Stimulated activated naive B cell treated with anti-CD40 and anti-IgM and Interleukin-4, amounts not matched to agents 10 μg/mL and 1 μg/mL and 100 μg/mL, for 72 hours (primary cell): Measurements from ENCODE around the gene SPTBN5.

Experiments
- ATAC-seq, 2 donors: fragments of 150-1000 bp; cut with Tn5 transposase; replicated peaks; 2 replicates each; pipeline ENCODE4 v1.10.0; 2021; ENCODE audit warnings: moderate library complexity in 1 of 2
- DNase-seq: peaks from one replicate; pipeline ENCODE4 v3.0.0; 2021
- H3K27ac Mint-ChIP-seq: one replicate; pipeline ENCODE4 v1.8.0; 2022; ENCODE audit warnings: mild to moderate bottlenecking, mixed read lengths
- H3K27me3 Mint-ChIP-seq, 2 donors: one replicate each; pipeline ENCODE4 v1.8.0; 2022; ENCODE audit warnings: mixed read lengths in 2 of 2
- H3K36me3 Mint-ChIP-seq, 2 donors: one replicate each; pipeline ENCODE4 v1.8.0; 2022; ENCODE audit warnings: mixed read lengths in 2 of 2, mild to moderate bottlenecking in 1 of 2
- H3K4me1 Mint-ChIP-seq, 2 donors: one replicate each; pipeline ENCODE4 v1.8.0; 2022; ENCODE audit warnings: mixed read lengths in 2 of 2, mild to moderate bottlenecking in 1 of 2
- H3K4me3 Mint-ChIP-seq, 2 donors: one replicate each; pipeline ENCODE4 v1.8.0; 2022; ENCODE audit warnings: mild to moderate bottlenecking in 2 of 2, mixed read lengths in 2 of 2, moderate library complexity in 1 of 2
- H3K9me3 Mint-ChIP-seq, 2 donors: one replicate each; pipeline ENCODE4 v1.8.0; 2022; ENCODE audit warnings: mixed read lengths in 2 of 2, mild to moderate bottlenecking in 1 of 2

SPTBN5 gene

DNA sequence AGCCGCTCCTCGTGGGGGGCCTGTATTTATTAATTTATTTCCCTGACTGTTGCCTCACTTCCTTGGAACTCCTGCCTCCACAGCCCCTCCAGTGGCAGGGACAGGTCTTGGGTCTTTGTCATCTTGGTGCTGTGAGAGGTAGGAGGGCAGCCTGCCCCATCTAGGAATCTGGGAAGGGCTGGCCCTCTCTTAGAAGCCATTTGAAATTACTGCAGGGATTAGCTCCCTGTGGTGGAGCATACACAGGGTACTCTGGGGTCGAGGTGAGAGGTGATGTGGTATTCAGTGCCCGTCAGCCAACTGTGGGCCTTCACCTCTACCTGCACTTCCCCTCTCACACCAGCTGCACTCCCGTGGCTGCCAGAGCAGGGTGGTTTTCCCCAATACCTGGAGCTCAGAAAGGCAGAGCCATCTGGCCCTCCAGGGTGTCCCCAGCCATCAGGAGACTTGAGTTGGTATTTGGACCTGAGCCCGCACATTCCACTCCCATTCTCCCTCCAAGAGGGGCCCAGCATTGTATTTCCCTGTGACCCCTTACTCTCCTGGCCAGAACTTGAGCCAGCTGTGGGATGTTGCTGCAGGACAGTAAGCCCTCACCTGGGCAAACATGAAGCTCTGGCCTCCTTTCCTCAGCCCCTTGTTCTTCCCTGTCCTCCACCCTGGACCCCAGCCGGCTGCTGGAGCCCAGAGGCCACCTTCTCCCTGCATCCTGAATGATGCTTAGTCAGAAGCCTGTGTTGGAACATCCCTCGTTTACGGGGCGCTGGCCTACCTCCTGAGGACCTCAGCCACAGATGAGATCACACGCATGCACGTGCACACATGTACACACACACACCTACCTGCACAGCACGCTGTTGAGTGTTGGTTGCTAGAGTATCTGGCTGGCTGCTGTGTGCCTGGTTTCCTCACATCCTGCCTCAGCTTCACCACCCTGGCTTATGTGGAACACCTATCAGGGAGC lies 68.0 kb downstream of the SPTBN5 start:
- ATAC-seq = no peak
- H3K36me3 Mint-ChIP-seq = peaks cover 26 to 39% of the 10 kb centered on the region in 2 donors
- DNase-seq = no peak
- no peaks in the 10 kb centered on the region for H3K9me3 Mint-ChIP-seq
- H3K27ac Mint-ChIP-seq = peak overlapping the region; percentile 68
- H3K27me3 Mint-ChIP-seq = no peaks in the 10 kb centered on the region
- H3K4me1 Mint-ChIP-seq = peaks cover 17 to 25% of the 10 kb centered on the region in 2 donors
- peak overlapping the region; percentile 51 to 59 for H3K4me3 Mint-ChIP-seq

- H3K36me3 Mint-ChIP-seq = peaks cover 29 to 41% of the 10 kb centered on the region in 2 donors
- no peak overlapping the region for H3K27ac Mint-ChIP-seq
- ATAC-seq (no peak), DNase-seq (no peak)
- peaks cover 16 to 18% of the 10 kb centered on the region in 2 donors for H3K4me1 Mint-ChIP-seq
- H3K27me3 Mint-ChIP-seq = no peaks in the 10 kb centered on the region
- H3K9me3 Mint-ChIP-seq = no peaks in the 10 kb centered on the region
- no peak overlapping the region for H3K4me3 Mint-ChIP-seq
Measured at GRCh38 chr15:41825145-41825544, 68.7 kb downstream of the SPTBN5 start.

GRCh38 chr15:41824062-41824745 lies 69.6 kb downstream of the SPTBN5 start:
- ATAC-seq (no peak), DNase-seq (no peak)
- H3K27me3 Mint-ChIP-seq = no peaks in the 10 kb centered on the region
- no peaks in the 10 kb centered on the region for H3K9me3 Mint-ChIP-seq
- no peak overlapping the region for H3K27ac Mint-ChIP-seq
- peaks cover 14 to 18% of the 10 kb centered on the region in 2 donors for H3K4me1 Mint-ChIP-seq
- no peak overlapping the region for H3K4me3 Mint-ChIP-seq
- peaks cover 36 to 49% of the 10 kb centered on the region in 2 donors for H3K36me3 Mint-ChIP-seq

GRCh38 chr15:41823502-41823901 lies 70.4 kb downstream of the SPTBN5 start:
- DNase-seq = no peak
- H3K36me3 Mint-ChIP-seq = peaks cover 43 to 56% of the 10 kb centered on the region in 2 donors
- no peak overlapping the region for H3K4me3 Mint-ChIP-seq
- H3K9me3 Mint-ChIP-seq = no peaks in the 10 kb centered on the region
- H3K27me3 Mint-ChIP-seq = no peaks in the 10 kb centered on the region
- H3K4me1 Mint-ChIP-seq = peaks cover 8 to 11% of the 10 kb centered on the region in 2 donors
- no peak overlapping the region for H3K27ac Mint-ChIP-seq
- no peak for ATAC-seq

DNA sequence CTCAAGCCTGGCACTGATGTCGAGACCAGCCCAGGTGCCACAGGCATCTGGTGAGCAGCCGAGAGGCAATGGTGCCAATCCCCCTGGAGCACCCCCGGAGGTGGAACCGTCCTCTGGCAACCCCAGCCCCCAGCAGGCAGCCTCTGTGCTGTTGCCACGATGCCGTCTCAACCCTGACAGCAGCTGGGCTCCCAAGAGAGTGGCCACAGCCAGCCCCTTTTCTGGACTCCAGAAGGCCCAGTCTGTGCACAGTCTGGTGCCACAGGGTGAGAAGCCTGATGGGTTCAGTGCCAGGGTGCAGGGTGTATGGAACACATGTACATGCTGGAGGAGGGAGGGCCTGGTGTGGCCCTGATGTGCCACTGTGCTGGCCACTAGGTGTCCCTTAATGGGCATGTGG lies 70.9 kb downstream of the SPTBN5 start:
- Mint-ChIP-seq H3K4me1 (peaks cover 7 to 8% of the 10 kb centered on the region in 2 donors), H3K27ac (no peak overlapping the region), H3K36me3 (peaks cover 45 to 61% of the 10 kb centered on the region in 2 donors), H3K9me3 (no peaks in the 10 kb centered on the region), H3K27me3 (no peaks in the 10 kb centered on the region), H3K4me3 (no peak overlapping the region)
- DNase-seq (no peak), ATAC-seq (no peak)

DNA sequence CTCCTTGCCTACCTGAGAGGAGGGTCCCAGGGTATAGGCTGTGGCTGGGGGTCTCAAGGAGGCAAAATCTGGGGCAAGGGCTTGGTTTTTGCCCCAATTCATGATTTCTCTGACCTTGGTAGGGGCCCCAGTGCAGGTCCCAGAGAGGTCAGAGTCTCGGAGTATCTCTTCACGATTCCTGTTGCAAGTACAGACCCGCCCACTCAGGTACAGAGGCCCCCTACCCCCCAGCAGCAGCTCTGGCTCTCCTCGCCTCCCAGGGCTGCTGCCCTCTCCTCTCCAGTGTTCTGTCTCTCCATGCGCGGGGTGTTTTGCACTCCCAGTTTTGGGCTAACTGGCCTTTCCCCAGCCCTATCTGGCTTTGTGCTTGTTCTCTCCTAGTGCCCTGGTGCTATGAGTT lies 71.4 kb downstream of the SPTBN5 start:
- Mint-ChIP-seq H3K36me3 (peaks cover 49 to 66% of the 10 kb centered on the region in 2 donors), H3K4me3 (no peak overlapping the region), H3K27ac (no peak overlapping the region), H3K4me1 (peaks cover 4 to 5% of the 10 kb centered on the region in 2 donors), H3K27me3 (no peaks in the 10 kb centered on the region), H3K9me3 (no peaks in the 10 kb centered on the region)
- DNase-seq (no peak), ATAC-seq (no peak)

- no peak for ATAC-seq
- no peaks in the 10 kb centered on the region for H3K27me3 Mint-ChIP-seq
- H3K36me3 Mint-ChIP-seq = peaks cover 56 to 73% of the 10 kb centered on the region in 2 donors
- peak overlapping the region; percentile 10 for H3K27ac Mint-ChIP-seq
- no peak for DNase-seq
- H3K4me1 Mint-ChIP-seq = peaks cover 0 to 5% of the 10 kb centered on the region in 2 donors
- no peak overlapping the region for H3K4me3 Mint-ChIP-seq
- no peaks in the 10 kb centered on the region for H3K9me3 Mint-ChIP-seq
Measured at GRCh38 chr15:41821831-41822230, 72.0 kb downstream of the SPTBN5 start.

- Mint-ChIP-seq H3K9me3 (no peaks in the 10 kb centered on the region), H3K27me3 (no peaks in the 10 kb centered on the region), H3K4me3 (no peak overlapping the region), H3K36me3 (peaks cover 63 to 74% of the 10 kb centered on the region in 2 donors), H3K27ac (no peak overlapping the region), H3K4me1 (no peaks in the 10 kb centered on the region)
- DNase-seq (no peak), ATAC-seq (no peak)
Measured at GRCh38 chr15:41820791-41821423, 72.9 kb downstream of the SPTBN5 start.

DNA sequence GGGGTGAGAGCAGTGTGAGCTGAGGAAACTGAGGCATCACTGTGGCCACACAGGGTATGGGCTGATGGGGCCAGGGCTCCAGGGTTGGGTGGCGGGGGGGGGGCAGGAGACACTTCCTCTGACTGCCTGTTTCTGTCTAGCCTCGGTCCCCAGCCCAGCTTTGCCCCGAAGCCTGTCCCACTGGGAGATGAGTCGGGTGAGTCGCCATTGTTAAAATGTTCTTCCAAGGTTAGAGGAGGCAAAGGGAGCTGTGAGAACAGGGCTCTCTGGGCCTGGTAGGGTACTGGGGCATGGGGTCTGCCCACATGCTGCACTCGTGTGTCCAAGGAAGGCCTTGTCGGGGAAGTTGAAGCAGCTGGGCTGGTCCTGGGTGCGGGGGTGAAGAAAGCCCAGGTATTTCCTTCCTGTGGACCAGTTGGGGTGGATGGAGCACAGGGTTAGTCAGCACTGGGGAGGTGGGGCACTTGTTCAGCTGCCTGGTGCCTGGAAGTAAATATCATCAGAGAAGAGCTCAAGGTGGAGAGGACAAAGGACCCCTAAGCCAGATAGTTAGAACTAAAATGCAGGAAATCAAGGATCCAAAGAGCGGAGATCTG lies 74.3 kb downstream of the SPTBN5 start:
- Mint-ChIP-seq H3K36me3 (peaks cover 66 to 83% of the 10 kb centered on the region in 2 donors), H3K4me1 (no peaks in the 10 kb centered on the region), H3K4me3 (no peak overlapping the region), H3K9me3 (no peaks in the 10 kb centered on the region), H3K27ac (no peak overlapping the region), H3K27me3 (no peaks in the 10 kb centered on the region)
- no peak for ATAC-seq
- no peak for DNase-seq

DNA sequence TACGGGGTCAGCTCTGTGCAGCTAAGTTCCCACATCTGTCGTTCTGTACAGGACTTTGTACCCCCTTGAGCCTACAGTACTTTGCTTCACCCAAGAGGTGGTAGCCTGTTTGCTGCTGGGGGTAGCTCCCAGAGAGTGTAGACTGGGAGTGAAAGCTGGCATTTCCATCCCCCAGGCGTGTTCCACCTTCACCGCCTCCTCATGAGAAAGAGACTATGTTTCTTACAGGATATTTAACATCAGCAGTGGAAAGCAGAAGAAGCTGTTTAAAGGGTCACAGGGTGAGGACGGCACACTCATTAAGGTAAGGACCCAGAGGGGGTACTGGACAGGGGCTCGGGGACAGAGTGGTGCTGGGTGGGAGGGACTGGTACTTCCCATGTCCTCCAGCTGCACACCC lies 76.1 kb downstream of the SPTBN5 start:
- DNase-seq (no peak), ATAC-seq (no peak)
- Mint-ChIP-seq H3K27ac (no peak overlapping the region), H3K9me3 (no peaks in the 10 kb centered on the region), H3K4me1 (no peaks in the 10 kb centered on the region), H3K27me3 (no peaks in the 10 kb centered on the region), H3K4me3 (no peak overlapping the region), H3K36me3 (peaks cover 63 to 86% of the 10 kb centered on the region in 2 donors)

GRCh38 chr15:41817327-41817726 lies 76.5 kb downstream of the SPTBN5 start:
- H3K9me3 Mint-ChIP-seq = no peaks in the 10 kb centered on the region
- peaks cover 60 to 83% of the 10 kb centered on the region in 2 donors for H3K36me3 Mint-ChIP-seq
- no peak overlapping the region for H3K27ac Mint-ChIP-seq
- ATAC-seq (no peak), DNase-seq (no peak)
- H3K4me1 Mint-ChIP-seq = no peaks in the 10 kb centered on the region
- H3K4me3 Mint-ChIP-seq = no peak overlapping the region
- H3K27me3 Mint-ChIP-seq = no peaks in the 10 kb centered on the region

DNA sequence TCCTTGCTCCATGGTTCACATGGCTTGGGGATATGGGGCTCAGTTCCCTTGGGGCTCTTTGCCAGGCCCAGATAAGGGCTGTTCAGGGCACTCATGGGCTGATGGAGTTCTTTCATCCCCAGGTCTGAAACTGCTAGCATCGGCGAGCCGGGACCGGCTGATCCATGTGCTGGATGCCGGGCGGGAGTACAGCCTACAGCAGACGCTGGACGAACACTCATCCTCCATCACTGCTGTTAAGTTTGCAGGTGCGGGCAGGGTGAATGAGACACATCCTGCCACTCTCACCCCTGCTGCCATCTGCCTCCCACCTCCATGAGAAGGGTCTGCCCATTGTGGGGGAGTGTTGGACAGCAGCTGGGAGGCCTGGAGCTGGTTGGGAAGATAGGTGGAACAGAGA lies 77.1 kb downstream of the SPTBN5 start:
- Mint-ChIP-seq H3K9me3 (no peaks in the 10 kb centered on the region), H3K4me1 (peaks cover 0 to under 1% of the 10 kb centered on the region in 2 donors), H3K36me3 (peaks cover 61 to 81% of the 10 kb centered on the region in 2 donors), H3K27ac (no peak overlapping the region), H3K27me3 (no peaks in the 10 kb centered on the region), H3K4me3 (no peak overlapping the region)
- ATAC-seq = no peak
- no peak for DNase-seq

DNA sequence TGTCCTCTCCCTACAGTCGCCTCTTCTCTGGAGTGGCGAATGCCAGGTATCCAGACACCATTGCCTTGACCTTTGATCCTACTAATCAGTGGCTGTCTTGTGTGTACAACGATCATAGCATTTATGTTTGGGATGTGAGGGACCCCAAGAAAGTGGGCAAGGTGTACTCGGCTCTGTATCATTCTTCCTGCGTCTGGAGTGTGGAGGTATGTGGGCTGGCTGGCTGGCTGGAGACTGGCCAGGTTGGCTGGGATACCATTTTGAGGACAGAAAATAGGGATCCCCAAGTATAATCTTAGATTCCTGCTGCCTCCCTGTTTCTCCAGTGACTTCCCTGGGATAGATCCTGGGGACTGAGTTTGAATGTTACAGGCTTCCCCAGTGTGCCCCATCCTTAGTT lies 79.3 kb downstream of the SPTBN5 start:
- H3K9me3 Mint-ChIP-seq = no peaks in the 10 kb centered on the region
- peaks cover 49 to 72% of the 10 kb centered on the region in 2 donors for H3K36me3 Mint-ChIP-seq
- H3K27ac Mint-ChIP-seq = no peak overlapping the region
- H3K4me1 Mint-ChIP-seq = peaks cover 9 to 21% of the 10 kb centered on the region in 2 donors
- no peaks in the 10 kb centered on the region for H3K27me3 Mint-ChIP-seq
- no peak overlapping the region for H3K4me3 Mint-ChIP-seq
- ATAC-seq (no peak), DNase-seq (no peak)

- H3K27ac Mint-ChIP-seq = no peak overlapping the region
- H3K36me3 Mint-ChIP-seq = peaks cover 39 to 61% of the 10 kb centered on the region in 2 donors
- DNase-seq = no peak
- peaks cover 12 to 29% of the 10 kb centered on the region in 2 donors for H3K4me1 Mint-ChIP-seq
- no peaks in the 10 kb centered on the region for H3K27me3 Mint-ChIP-seq
- H3K9me3 Mint-ChIP-seq = no peaks in the 10 kb centered on the region
- no peak overlapping the region for H3K4me3 Mint-ChIP-seq
- ATAC-seq = no peak
Measured at GRCh38 chr15:41813426-41813825, 80.4 kb downstream of the SPTBN5 start.
